ENCODE data around the gene CDADC1. TPM values are rescaled to one million over a fixed set of nuclear protein-coding genes. Genes with fewer than 3 reads are reported as not detected.

Gene CDADC1
- total RNA-seq, 1 experiment from 2014 or later = 4.0 TPM

DNA sequence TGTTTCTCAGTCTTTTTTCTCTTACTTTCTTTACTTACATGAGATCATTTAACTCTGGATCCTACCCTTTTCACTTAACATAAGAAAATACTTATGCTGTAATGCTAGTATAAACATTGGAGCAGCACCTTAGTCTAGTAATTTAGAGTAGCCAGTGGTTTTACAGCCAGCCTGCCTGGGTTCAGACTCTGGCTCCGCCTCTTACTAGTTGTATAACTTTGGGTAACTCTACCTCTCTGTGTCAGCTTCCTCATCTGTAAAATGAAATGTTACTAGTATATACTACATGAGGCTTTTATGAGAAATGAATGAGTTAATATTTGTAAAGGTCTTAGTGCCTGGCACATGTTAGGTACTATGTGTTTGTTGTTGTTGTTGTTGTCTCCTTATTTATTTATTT is 5.6 kb downstream of the CDADC1 start:
- 0 out of 2 replicates have a peak, but pooled peaks cover 3% of the 10 kb centered on the region for H3K36me3 Mint-ChIP-seq
- H3K27me3 Mint-ChIP-seq (ENCODE audit: low read depth) = no peaks in the 10 kb centered on the region
- DNase-seq (ENCODE audit: low spot score) = no peak
- H3K9me3 Mint-ChIP-seq = no peaks in the 10 kb centered on the region
- H3K4me3 Mint-ChIP-seq = no peak overlapping the region
- POLR2A ChIA-PET = no interaction called here
- TF ChIP-seq OVOL2 (CRISPR knock-in tag; IDR thresholded peaks at IDR 0.05; ENCODE audit: borderline replicate concordance) (no peak), ZNF121 (CRISPR knock-in tag; IDR thresholded peaks at IDR 0.05) (no peak), ARID4B (CRISPR knock-in tag; IDR thresholded peaks at IDR 0.05; ENCODE audit: borderline replicate concordance) (no peak), ZMAT4 (CRISPR knock-in tag; IDR thresholded peaks at IDR 0.05) (no peak), JUN (CRISPR knock-in tag; IDR thresholded peaks at IDR 0.05) (no peak)
- H3K27ac Mint-ChIP-seq = no peak overlapping the region
- H3K4me1 Mint-ChIP-seq = peaks cover 8% of the 10 kb centered on the region
- CTCF ChIA-PET = no interaction called here
- ATAC-seq = no peak

GRCh38 chr13:49254007-49254406 is 6.3 kb downstream of the CDADC1 start:
- Mint-ChIP-seq H3K36me3 (0 out of 2 replicates have a peak, but pooled peaks cover 3% of the 10 kb centered on the region), H3K27ac (no peak overlapping the region), H3K27me3 (ENCODE audit: low read depth) (no peaks in the 10 kb centered on the region), H3K4me1 (peaks cover 2% of the 10 kb centered on the region), H3K4me3 (no peak overlapping the region), H3K9me3 (no peaks in the 10 kb centered on the region)
- CTCF ChIA-PET = no interaction called here
- ATAC-seq = no peak
- POLR2A ChIA-PET = no interaction called here
- DNase-seq (ENCODE audit: low spot score) = no peak
- TF ChIP-seq PREB (CRISPR knock-in tag; IDR thresholded peaks at IDR 0.05; ENCODE audit: borderline replicate concordance) (no peak), MXD4 (CRISPR knock-in tag; IDR thresholded peaks at IDR 0.05; ENCODE audit: borderline replicate concordance) (no peak), ZNF281 (CRISPR knock-in tag; IDR thresholded peaks at IDR 0.05) (no peak), IRF2 (CRISPR knock-in tag; IDR thresholded peaks at IDR 0.05; ENCODE audit: borderline replicate concordance, low read depth) (no peak), RELA (CRISPR knock-in tag; IDR thresholded peaks at IDR 0.05; ENCODE audit: borderline replicate concordance) (no peak), ELF4 (CRISPR knock-in tag; IDR thresholded peaks at IDR 0.05; ENCODE audit: low read depth) (no peak), JUN (CRISPR knock-in tag; IDR thresholded peaks at IDR 0.05) (no peak), FOXK1 (CRISPR knock-in tag; IDR thresholded peaks at IDR 0.05) (no peak), AFF4 (CRISPR knock-in tag; IDR thresholded peaks at IDR 0.05; ENCODE audit: borderline replicate concordance) (no peak), SMAD3 (CRISPR knock-in tag; IDR thresholded peaks at IDR 0.05; ENCODE audit: borderline replicate concordance) (no peak), ZNF263 (CRISPR knock-in tag; IDR thresholded peaks at IDR 0.05; ENCODE audit: low read depth) (no peak), ZNF396 (CRISPR knock-in tag; IDR thresholded peaks at IDR 0.05; ENCODE audit: borderline replicate concordance) (no peak), ZNF671 (CRISPR knock-in tag; IDR thresholded peaks at IDR 0.05) (no peak)
- TF ChIP-seq, protein P1, sequence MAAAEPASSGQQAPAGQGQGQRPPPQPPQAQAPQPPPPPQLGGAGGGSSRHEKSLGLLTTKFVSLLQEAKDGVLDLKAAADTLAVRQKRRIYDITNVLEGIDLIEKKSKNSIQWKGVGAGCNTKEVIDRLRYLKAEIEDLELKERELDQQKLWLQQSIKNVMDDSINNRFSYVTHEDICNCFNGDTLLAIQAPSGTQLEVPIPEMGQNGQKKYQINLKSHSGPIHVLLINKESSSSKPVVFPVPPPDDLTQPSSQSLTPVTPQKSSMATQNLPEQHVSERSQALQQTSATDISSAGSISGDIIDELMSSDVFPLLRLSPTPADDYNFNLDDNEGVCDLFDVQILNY (CRISPR knock-in tag; IDR thresholded peaks at IDR 0.05) = no peak

Data from WTC11 (cell line).